PC-3 (cell line): Measurements from ENCODE around the gene KRT24. TPM values are rescaled to one million over a fixed set of nuclear protein-coding genes. Genes with fewer than 3 reads are reported as not detected.

ENCODE experiments used
- ATAC-seq: fragments of 200-7000 bp; cut with Tn5 transposase; 2 replicates; pipeline ENCODE4 v1.9.1; 2020; ENCODE audit warnings: mild to moderate bottlenecking, moderate library complexity
- BruUV-seq: library from RNA; stranded (reverse); fragments of 400-500 nt; replicated peaks from 2 replicates; lab custom pipeline; 2021; lab: Mats Ljungman, UMichigan
- CTCF ChIA-PET: fragments of 300-600 bp; sonication (Branson Sonifier 250); formaldehyde crosslinking; loops from one replicate; lab custom pipeline; 2022; ENCODE audit warnings: antibody characterized with exemption; lab: Charles Lee
- POLR2A ChIA-PET: fragments of 300-600 bp; sonication (Branson Sonifier 250); formaldehyde crosslinking; loops from one replicate; lab custom pipeline; 2022; ENCODE audit warnings: antibody characterized with exemption; ENCODE audit not compliant: unreplicated experiment; lab: Charles Lee
- DNase-seq: peaks from one replicate; pipeline ENCODE4 v3.0.0-alpha.2; 2015
- H2AFZ ChIP-seq: fragments of 300-600 bp; sonication (generic); 2 replicates; pipeline ENCODE4 v1.6.0; 2016; ENCODE audit warnings: antibody characterized with exemption, low read length
- H3F3A ChIP-seq: fragments of 300-600 bp; sonication (generic); one replicate; pipeline ENCODE4 v1.6.0; 2017; ENCODE audit warnings: antibody characterized with exemption, low read length, control low read depth, mild to moderate bottlenecking; ENCODE audit not compliant: unreplicated experiment
- H3K27ac ChIP-seq: fragments of 300-600 bp; sonication (generic); 2 replicates; pipeline ENCODE4 v1.5.1; 2016; ENCODE audit warnings: mild to moderate bottlenecking, low read length
- H3K27me3 ChIP-seq: fragments of 300-600 bp; sonication (generic); 2 replicates; pipeline ENCODE4 v1.6.1; 2016; ENCODE audit warnings: low read length, mixed read lengths
- H3K36me3 ChIP-seq: fragments of 300-600 bp; sonication (generic); 2 replicates; pipeline ENCODE4 v1.6.1; 2016; ENCODE audit warnings: low read depth, mixed run types, low read length, mixed read lengths
- H3K4me1 ChIP-seq: fragments of 300-600 bp; sonication (generic); 2 replicates; pipeline ENCODE4 v1.5.1; 2016; ENCODE audit warnings: low read length; ENCODE audit not compliant: insufficient read depth
- H3K4me2 ChIP-seq: fragments of 300-600 bp; sonication (generic); 2 replicates; pipeline ENCODE4 v1.6.0; 2016; ENCODE audit warnings: low read length
- H3K4me3 ChIP-seq: fragments of 300-600 bp; sonication (generic); 2 replicates; pipeline ENCODE4 v1.5.1; 2016; ENCODE audit warnings: mild to moderate bottlenecking, low read length, mixed read lengths
- H3K79me2 ChIP-seq: fragments of 300-600 bp; sonication (generic); 2 replicates; pipeline ENCODE4 v1.6.1; 2017; ENCODE audit warnings: low read length, mixed read lengths
- H3K9ac ChIP-seq: fragments of 300-600 bp; sonication (generic); 2 replicates; pipeline ENCODE4 v1.6.0; 2016; ENCODE audit warnings: mild to moderate bottlenecking, low read length
- H3K9me2 ChIP-seq: fragments of 300-600 bp; sonication (generic); replicated peaks from 2 replicates; pipeline ENCODE4 v1.6.1; 2016; ENCODE audit warnings: mixed run types, low read length, mixed read lengths
- H3K9me3 ChIP-seq: fragments of 300-600 bp; sonication (generic); 2 replicates; pipeline ENCODE4 v1.6.1; 2016; ENCODE audit warnings: low read length, mixed read lengths
- H4K20me1 ChIP-seq: fragments of 300-600 bp; sonication (generic); 2 replicates; pipeline ENCODE4 v1.6.1; 2016; ENCODE audit warnings: low read length, mixed read lengths
- EZH2 ChIP-seq: fragments of 300-600 bp; sonication (generic); IDR thresholded peaks from one replicate; pipeline ENCODE4 v1.6.1; 2017; ENCODE audit warnings: antibody characterized with exemption, mild to moderate bottlenecking, low read length; ENCODE audit not compliant: unreplicated experiment
- EZH2phosphoT487 ChIP-seq: fragments of 300-600 bp; sonication (generic); IDR thresholded peaks from 2 replicates; pipeline ENCODE4 v1.6.1; 2018; ENCODE audit warnings: mild to moderate bottlenecking, antibody characterized with exemption, low read length, borderline replicate concordance
- intact Hi-C: fragments of 100-400 bp; cut with micrococcal nuclease; formaldehyde crosslinking; loops from 2 replicates; pipeline ENCODE4 v1.9.0; 2023
- total RNA-seq: library from RNA; depleted of rRNA; stranded (reverse); fragments of >200 nt; gene quantifications from 2 replicates; pipeline ENCODE4 v1.2.3, GENCODE V29; 2014
- TF ChIP-seq, protein P1 (sequence below): fragments of 300-600 bp; sonication (generic); conservative IDR thresholded peaks from 2 replicates; pipeline ENCODE4 v1.5.1; 2017; ENCODE audit warnings: antibody characterized with exemption, low read depth, mild to moderate bottlenecking, low read length

The KRT24 gene
- total RNA-seq, 1 experiment from 2014 or later: not detected

DNA sequence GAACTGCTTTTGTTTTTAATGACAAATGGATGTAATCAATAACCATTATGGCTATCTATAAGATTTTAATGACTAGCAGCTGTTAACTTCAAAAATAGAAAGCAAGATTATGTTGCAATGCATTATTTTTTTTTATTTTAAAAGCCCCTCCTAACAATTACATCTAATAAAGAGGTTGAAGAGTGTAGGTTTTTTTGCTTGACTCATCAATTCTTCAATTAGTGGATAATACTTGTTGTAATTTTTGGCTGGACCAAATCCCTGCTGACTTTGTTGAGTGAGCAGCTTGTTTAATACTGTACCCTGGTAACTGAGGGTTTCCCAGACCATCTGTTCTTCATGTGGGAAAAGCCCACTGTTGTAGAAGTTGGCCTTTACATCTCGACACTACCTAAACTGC lies 27.4 kb upstream of the KRT24 start:
- ATAC-seq (no peak), DNase-seq (no peak)
- no peak for TF ChIP-seq EZH2phosphoT487
- TF ChIP-seq, protein P1, sequence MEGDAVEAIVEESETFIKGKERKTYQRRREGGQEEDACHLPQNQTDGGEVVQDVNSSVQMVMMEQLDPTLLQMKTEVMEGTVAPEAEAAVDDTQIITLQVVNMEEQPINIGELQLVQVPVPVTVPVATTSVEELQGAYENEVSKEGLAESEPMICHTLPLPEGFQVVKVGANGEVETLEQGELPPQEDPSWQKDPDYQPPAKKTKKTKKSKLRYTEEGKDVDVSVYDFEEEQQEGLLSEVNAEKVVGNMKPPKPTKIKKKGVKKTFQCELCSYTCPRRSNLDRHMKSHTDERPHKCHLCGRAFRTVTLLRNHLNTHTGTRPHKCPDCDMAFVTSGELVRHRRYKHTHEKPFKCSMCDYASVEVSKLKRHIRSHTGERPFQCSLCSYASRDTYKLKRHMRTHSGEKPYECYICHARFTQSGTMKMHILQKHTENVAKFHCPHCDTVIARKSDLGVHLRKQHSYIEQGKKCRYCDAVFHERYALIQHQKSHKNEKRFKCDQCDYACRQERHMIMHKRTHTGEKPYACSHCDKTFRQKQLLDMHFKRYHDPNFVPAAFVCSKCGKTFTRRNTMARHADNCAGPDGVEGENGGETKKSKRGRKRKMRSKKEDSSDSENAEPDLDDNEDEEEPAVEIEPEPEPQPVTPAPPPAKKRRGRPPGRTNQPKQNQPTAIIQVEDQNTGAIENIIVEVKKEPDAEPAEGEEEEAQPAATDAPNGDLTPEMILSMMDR: no peak
- TF ChIP-seq EZH2: no peak
- Histone ChIP-seq H4K20me1 (no peaks in the 10 kb centered on the region), H3K9me3 (no peaks in the 10 kb centered on the region), H3K9ac (no peak overlapping the region), H3K79me2 (no peaks in the 10 kb centered on the region), H3K4me2 (no peak overlapping the region), H3K9me2 (no peaks in the 10 kb centered on the region), H3F3A (no peaks in the 10 kb centered on the region), H3K4me3 (no peak overlapping the region), H3K4me1 (peaks cover 8% of the 10 kb centered on the region; the same call in 1 of the 2 replicates), H3K27ac (no peak overlapping the region), H2AFZ (no peak overlapping the region), H3K36me3 (no peaks in the 10 kb centered on the region), H3K27me3 (no peaks in the 10 kb centered on the region)
- CTCF ChIA-PET: no interaction called here
- intact Hi-C loops: no loop called here
- POLR2A ChIA-PET: no interaction called here
- no TSS peak for BruUV-seq

DNA sequence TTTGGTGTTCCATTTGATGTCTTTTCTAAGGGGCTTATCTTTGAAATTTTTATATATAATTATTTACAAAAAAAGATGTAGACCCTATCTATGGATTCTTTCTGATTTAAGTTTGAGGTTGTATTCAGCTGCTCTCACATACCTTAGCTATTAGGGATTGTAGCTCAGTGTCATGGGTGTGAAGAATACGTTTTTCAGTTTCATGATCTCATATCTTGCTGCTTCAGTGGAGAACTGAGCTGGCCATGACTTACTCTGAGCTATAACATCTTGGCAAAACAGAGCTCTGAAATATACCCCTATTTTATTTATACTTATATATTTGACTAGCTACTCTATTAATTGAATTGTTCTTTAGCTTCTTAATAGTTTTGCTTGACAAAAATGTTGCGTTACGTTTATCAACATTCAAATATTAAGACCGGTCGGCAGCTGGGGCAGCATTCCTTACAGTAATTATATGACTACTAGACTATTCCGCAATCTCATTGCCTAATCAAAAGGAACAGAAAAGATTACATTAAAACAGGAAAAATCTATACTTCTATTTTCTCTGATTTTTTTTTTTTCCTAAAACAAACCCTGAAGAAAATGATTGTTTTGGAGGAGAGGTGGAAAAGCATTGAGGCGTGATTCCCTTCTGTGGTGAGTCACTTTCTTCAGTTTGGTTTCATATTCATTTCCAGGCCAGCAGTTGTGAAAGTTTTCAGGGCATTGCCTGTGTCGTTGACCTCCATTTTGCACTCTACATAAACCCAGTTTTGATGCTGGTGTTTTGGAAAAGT lies 24.1 kb upstream of the KRT24 start:
- H3K4me2 ChIP-seq: peak overlapping the region; percentile 64
- H3K27me3 ChIP-seq: no peaks in the 10 kb centered on the region
- ATAC-seq: no peak
- H3K27ac ChIP-seq: no peak overlapping the region
- no TSS peak for BruUV-seq
- H3F3A ChIP-seq: no peaks in the 10 kb centered on the region
- no peak overlapping the region for H2AFZ ChIP-seq
- peak; percentile 64 for DNase-seq
- no peak for TF ChIP-seq EZH2
- no peak for TF ChIP-seq EZH2phosphoT487
- TF ChIP-seq, protein P1: no peak
- CTCF ChIA-PET: interaction anchor here (1.3 kb wide), 1 partner anchor 108 kb away, joined by 3 read pairs; no protein-coding TSS in a partner anchor
- peaks cover 13% of the 10 kb centered on the region for H3K4me1 ChIP-seq
- H3K9me2 ChIP-seq: no peaks in the 10 kb centered on the region
- no peaks in the 10 kb centered on the region for H3K36me3 ChIP-seq
- H3K4me3 ChIP-seq: no peak overlapping the region
- POLR2A ChIA-PET: no interaction called here
- H4K20me1 ChIP-seq: no peaks in the 10 kb centered on the region
- no peak overlapping the region for H3K9ac ChIP-seq
- no peaks in the 10 kb centered on the region for H3K9me3 ChIP-seq
- intact Hi-C loops: loop anchor here (1.0 kb wide), 1 partner anchor 107 kb away; no protein-coding TSS in a partner anchor
- no peaks in the 10 kb centered on the region for H3K79me2 ChIP-seq

DNA sequence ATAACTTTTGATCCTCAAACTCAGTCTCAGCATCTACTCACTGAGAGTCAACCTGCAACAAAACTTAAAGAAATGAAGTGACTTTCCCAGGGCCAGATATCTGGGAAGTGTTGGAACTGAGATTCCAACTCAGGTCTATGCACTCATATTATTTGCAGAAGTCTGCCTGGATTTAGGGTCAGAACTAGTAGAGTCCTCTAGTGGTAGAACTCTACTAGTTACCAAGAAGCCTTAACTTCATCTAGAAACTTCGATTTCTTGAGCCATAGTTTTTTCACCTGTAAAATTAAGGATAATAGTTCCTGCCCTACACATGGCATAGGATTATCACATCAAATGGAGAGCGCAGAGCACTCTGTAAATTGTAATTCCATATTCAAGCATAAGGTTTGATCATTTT lies 23.4 kb upstream of the KRT24 start:
- BruUV-seq: no TSS peak
- CTCF ChIA-PET: interaction anchor here (1.3 kb wide), 1 partner anchor 107 kb away, joined by 3 read pairs; no protein-coding TSS in a partner anchor
- intact Hi-C loops: loop anchor here (1.0 kb wide), 1 partner anchor 107 kb away; no protein-coding TSS in a partner anchor

More for the DNA sequence above, 23.4 kb upstream of the KRT24 start:
- TF ChIP-seq, protein P1: peak; percentile 55
- no peak for TF ChIP-seq EZH2phosphoT487
- Histone ChIP-seq H3K27ac (no peak overlapping the region), H3K4me1 (peaks cover 20% of the 10 kb centered on the region), H3K27me3 (no peaks in the 10 kb centered on the region), H3K4me2 (no peak overlapping the region), H3F3A (no peaks in the 10 kb centered on the region), H2AFZ (no peak overlapping the region), H3K36me3 (no peaks in the 10 kb centered on the region), H3K9me3 (no peaks in the 10 kb centered on the region), H3K4me3 (no peak overlapping the region), H3K79me2 (no peaks in the 10 kb centered on the region), H4K20me1 (no peaks in the 10 kb centered on the region), H3K9me2 (no peaks in the 10 kb centered on the region), H3K9ac (no peak overlapping the region)
- POLR2A ChIA-PET: no interaction called here
- no peak for ATAC-seq
- DNase-seq: peak; percentile 40
